ENCODE results near the gene INPP5A. TPM values are rescaled to one million over a fixed set of nuclear protein-coding genes. Genes with fewer than 3 reads are reported as not detected.

The INPP5A gene, protein sequence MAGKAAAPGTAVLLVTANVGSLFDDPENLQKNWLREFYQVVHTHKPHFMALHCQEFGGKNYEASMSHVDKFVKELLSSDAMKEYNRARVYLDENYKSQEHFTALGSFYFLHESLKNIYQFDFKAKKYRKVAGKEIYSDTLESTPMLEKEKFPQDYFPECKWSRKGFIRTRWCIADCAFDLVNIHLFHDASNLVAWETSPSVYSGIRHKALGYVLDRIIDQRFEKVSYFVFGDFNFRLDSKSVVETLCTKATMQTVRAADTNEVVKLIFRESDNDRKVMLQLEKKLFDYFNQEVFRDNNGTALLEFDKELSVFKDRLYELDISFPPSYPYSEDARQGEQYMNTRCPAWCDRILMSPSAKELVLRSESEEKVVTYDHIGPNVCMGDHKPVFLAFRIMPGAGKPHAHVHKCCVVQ
- 100 to 1,000 TPM in 6 of 9 donors, 10 to 100 TPM in 3; 78.1 to 179 (median 113) TPM for total RNA-seq
- polyA plus RNA-seq, result 10 to 100 TPM; 38.6 to 60.1 TPM
- long read RNA-seq, donor 1, transcript INPP5A-203 (16 exons, 2,967 nt), result major isoform, 102 of 159 reads
- long read RNA-seq, donor 1, partial matches to known transcripts, result 42 of 159 reads
- long read RNA-seq, donor 1, other reads (novel, unspliced or antisense), result 15 of 159 reads
- long read RNA-seq, donor 2, partial matches to known transcripts, result 9 of 16 reads
- long read RNA-seq, donor 2, other reads (novel, unspliced or antisense), result 7 of 16 reads
- long read RNA-seq, donor 3, transcript INPP5A-203 (16 exons, 2,967 nt), result major isoform, 145 of 204 reads
- long read RNA-seq, donor 3, partial matches to known transcripts, result 43 of 204 reads
- long read RNA-seq, donor 3, other reads (novel, unspliced or antisense), result 16 of 204 reads

DNA sequence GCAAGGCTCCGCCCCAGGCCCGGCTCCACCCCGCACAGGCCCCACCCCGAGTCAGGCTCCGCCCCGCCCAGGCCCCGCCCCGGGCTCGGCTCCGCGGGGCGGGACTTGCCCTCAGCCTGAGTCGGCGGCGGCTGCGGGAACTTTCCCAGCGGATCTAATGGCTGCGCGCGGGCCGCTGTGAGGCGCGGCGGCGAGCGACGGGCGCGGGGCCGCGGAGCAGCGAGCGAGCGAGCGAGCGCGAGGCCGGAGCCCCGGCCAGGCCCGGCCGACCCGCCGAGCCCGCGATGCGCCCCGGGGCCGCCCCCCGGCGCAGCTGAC lies at the start of gene INPP5A:
INPP5A (plus strand) TSS at position 104 of the 318 bp plus-strand sequence. CDS start 310 bp downstream, outside the sequence.
- Histone ChIP-seq H3K27ac (peak within 1 kb of the TSS; percentile 57 to 96 (median 88)), H3K9me3 (no peaks in the 10 kb centered on the region), H3K36me3 (no peaks in the 10 kb centered on the region), H3K4me3 (peak within 1 kb of the TSS; percentile 56 to 98 (median 77)), H3K4me1 (peaks cover 0 to 63% (median 52%) of the 10 kb centered on the region in 12 donors), H3K27me3 (no peaks in the 10 kb centered on the region)
- DNase-seq, result no peak
- intact Hi-C loops (cut with DNase I), result loop anchor here (1.0 to 5.0 kb wide), 17 partner anchors 17 to 143 kb away; no protein-coding TSS in a partner anchor
- peak; percentile 68 to 71 for TF ChIP-seq POLR2A (IDR thresholded peaks at IDR 0.05)
- TF ChIP-seq, protein P1, sequence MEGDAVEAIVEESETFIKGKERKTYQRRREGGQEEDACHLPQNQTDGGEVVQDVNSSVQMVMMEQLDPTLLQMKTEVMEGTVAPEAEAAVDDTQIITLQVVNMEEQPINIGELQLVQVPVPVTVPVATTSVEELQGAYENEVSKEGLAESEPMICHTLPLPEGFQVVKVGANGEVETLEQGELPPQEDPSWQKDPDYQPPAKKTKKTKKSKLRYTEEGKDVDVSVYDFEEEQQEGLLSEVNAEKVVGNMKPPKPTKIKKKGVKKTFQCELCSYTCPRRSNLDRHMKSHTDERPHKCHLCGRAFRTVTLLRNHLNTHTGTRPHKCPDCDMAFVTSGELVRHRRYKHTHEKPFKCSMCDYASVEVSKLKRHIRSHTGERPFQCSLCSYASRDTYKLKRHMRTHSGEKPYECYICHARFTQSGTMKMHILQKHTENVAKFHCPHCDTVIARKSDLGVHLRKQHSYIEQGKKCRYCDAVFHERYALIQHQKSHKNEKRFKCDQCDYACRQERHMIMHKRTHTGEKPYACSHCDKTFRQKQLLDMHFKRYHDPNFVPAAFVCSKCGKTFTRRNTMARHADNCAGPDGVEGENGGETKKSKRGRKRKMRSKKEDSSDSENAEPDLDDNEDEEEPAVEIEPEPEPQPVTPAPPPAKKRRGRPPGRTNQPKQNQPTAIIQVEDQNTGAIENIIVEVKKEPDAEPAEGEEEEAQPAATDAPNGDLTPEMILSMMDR (IDR thresholded peaks at IDR 0.05), result no peak
- no peak for ATAC-seq
- WGBS, 4 donors, result 0 to 1% (median 0%) methylated on average over 1 to 50 of the region's 50 CpGs

DNA sequence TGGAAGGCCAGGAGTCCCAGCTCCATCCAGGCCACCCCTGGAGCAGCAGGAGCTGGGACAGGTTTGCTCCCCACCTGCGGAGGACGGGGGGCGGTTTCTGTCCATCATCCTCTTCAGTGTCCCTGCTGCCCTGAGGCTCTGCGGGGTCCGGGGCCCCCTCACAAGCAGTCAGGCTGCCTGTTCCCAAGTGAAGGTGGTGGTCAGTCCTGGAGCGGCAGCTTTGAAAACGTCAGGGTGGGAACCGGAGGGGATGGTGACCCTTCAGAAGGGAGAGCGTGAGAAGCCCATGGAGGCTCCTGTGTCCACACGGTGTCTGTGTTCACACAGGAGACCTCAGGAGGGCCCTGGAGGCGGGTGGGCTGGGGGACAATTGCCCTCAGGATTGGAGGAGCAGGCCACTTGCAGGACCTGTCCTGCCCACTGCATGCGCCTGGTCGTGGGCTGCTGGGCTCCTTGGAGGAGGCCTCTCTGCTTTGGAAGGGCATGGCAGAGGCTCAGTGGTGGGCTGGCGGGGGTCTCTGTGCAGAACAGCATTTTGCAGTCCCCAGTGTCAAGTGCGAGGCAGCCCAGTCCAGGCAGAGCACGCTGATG lies 49.3 kb upstream of the INPP5A start:
- intact Hi-C loops (cut with DNase I), result no loop called here

DNA sequence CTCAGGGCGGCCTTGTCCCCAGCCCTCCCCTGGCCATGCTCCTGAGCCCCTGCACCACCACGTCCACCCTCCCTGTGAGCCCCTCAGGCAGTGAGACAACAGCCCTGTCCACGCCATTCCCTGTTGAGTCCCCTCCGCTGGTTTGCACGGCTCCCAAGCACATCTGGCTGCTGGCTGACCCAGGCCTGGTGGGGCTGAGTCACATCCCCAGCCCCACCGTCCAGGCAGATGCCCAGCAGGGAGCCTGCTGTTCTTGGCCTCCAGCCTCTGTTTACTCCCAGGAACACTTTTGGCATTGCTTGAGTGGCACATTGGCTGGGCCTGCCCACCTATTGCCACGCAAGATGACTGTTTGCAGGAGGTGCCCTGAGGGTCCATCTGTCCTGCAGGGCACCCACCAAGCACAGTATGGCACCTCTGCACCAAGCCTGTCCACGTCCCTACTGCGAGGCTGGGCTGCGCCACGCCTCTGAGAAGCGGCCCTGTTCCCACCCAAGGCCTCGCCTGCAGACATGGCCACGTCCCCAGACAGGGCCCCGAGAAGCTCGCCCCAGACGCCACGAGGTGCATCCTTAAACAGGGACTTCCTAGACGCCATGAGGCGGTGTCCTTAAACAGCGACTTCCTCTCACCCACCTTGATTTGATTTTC lies 48.4 kb upstream of the INPP5A start:
- no peaks in the 10 kb centered on the region for H3K9me3 ChIP-seq
- peaks cover 0 to 11% (median 0%) of the 10 kb centered on the region in 12 donors for H3K4me1 ChIP-seq
- H3K27ac ChIP-seq, result no peak overlapping the region
- H3K36me3 ChIP-seq, result no peaks in the 10 kb centered on the region
- ATAC-seq (peak in 2 of 4 donors; percentile 26 to 37), DNase-seq (peak in 1 of 5 donors; percentile 22)
- 90 to 95% (median 93%) methylated on average over 17 to 21 of the region's 21 CpGs for WGBS, 4 donors
- H3K27me3 ChIP-seq, result no peaks in the 10 kb centered on the region
- intact Hi-C loops (cut with DNase I), result no loop called here
- H3K4me3 ChIP-seq, result no peak overlapping the region
- TF ChIP-seq POLR2A (IDR thresholded peaks at IDR 0.05), result no peak
- TF ChIP-seq, protein P1 (IDR thresholded peaks at IDR 0.05), result no peak

More for the DNA sequence above, 49.3 kb upstream of the INPP5A start:
- WGBS, 4 donors, result 90 to 98% (median 95%) methylated on average over 8 to 16 of the region's 16 CpGs
- Histone ChIP-seq H3K9me3 (no peaks in the 10 kb centered on the region), H3K27ac (no peak overlapping the region), H3K4me1 (peaks cover 0 to 7% (median 0%) of the 10 kb centered on the region in 12 donors), H3K36me3 (no peaks in the 10 kb centered on the region), H3K4me3 (no peak overlapping the region), H3K27me3 (no peaks in the 10 kb centered on the region)
- TF ChIP-seq, protein P1 (IDR thresholded peaks at IDR 0.05), result no peak
- no peak for TF ChIP-seq POLR2A (IDR thresholded peaks at IDR 0.05)
- ATAC-seq (no peak), DNase-seq (peak in 1 of 5 donors; percentile 16)
